Prostate gland (tissue), 2 donors: Measurements from ENCODE around the gene SAFB. TPM values are rescaled to one million over a fixed set of nuclear protein-coding genes. Genes with fewer than 3 reads are reported as not detected.
"Not testable (repeated sequence)": the region's sequence is repeated elsewhere in the genome, so short reads cannot be mapped to it uniquely, and the experiment has no call there.

Experiments
- DNase-seq: peaks from one replicate; pipeline ENCODE4 v3.0.0-alpha.2; 2019; ENCODE audit warnings: low spot score
- H3K27ac ChIP-seq, 2 donors: fragments of 200-600 bp; sonication (generic); 2 replicates each; pipeline ENCODE4 v1.5.1; 2017 to 2019
- H3K27me3 ChIP-seq: fragments of 200-600 bp; sonication (generic); replicated peaks from 2 replicates; pipeline ENCODE4 v1.5.1; 2019; ENCODE audit not compliant: insufficient read depth
- H3K36me3 ChIP-seq, 2 donors: fragments of 200-600 bp; sonication (generic); 1 replicate in 1 of 2; 2 replicates in 1 of 2; pipeline versions ENCODE4 v1.5.1 to v1.8.1; 2017 to 2019
- H3K4me1 ChIP-seq: fragments of 200-600 bp; sonication (generic); replicated peaks from 2 replicates; pipeline ENCODE4 v1.5.1; 2019
- H3K4me3 ChIP-seq, 2 donors: fragments of 200-600 bp; sonication (generic); 2 replicates each; pipeline ENCODE4 v1.5.1; 2017 to 2019
- H3K9me3 ChIP-seq: fragments of 200-600 bp; sonication (generic); 2 replicates; pipeline ENCODE4 v1.5.1; 2017
- POLR2A ChIP-seq: fragments of 450-650 bp; IDR thresholded peaks from one replicate; pipeline ENCODE4 v1.6.1; 2016; ENCODE audit warnings: antibody characterized with exemption, mild to moderate bottlenecking
- POLR2AphosphoS5 ChIP-seq: sonication (generic); formaldehyde crosslinking; IDR thresholded peaks from one replicate; pipeline ENCODE4 v1.6.1; 2017; ENCODE audit warnings: antibody characterized with exemption
- WGBS: methylation state at CpG from one replicate; pipeline ENCODE4 v1.1.5; 2018; 5-methylcytosine and 5-hydroxymethylcytosine counted together
- intact Hi-C: fragments of 100-400 bp; cut with DNase I; formaldehyde crosslinking; loops from one replicate; pipeline ENCODE4 v1.14.2; 2022
- total RNA-seq, 2 donors: library from RNA; depleted of rRNA; stranded (reverse); fragments of >200 nt; gene quantifications; one replicate each; pipeline ENCODE4 v1.1.0, GENCODE V29; 2016
- TF ChIP-seq, protein P1 (sequence below), 4 experiments: fragments of 200-600 bp in 2 of 4; fragments of 450-650 bp in 2 of 4; sonication (generic) in 2 of 4; IDR thresholded peaks; 1 replicate in 3 of 4; 2 replicates in 1 of 4; pipeline ENCODE4 v1.5.1; 2016 to 2019; ENCODE audit warnings: antibody characterized with exemption in 4 of 4, mild to moderate bottlenecking in 2 of 4, moderate library complexity in 2 of 4

Gene SAFB
- total RNA-seq, 2 donors from 2014 or later = 63.6 to 182 TPM

DNA sequence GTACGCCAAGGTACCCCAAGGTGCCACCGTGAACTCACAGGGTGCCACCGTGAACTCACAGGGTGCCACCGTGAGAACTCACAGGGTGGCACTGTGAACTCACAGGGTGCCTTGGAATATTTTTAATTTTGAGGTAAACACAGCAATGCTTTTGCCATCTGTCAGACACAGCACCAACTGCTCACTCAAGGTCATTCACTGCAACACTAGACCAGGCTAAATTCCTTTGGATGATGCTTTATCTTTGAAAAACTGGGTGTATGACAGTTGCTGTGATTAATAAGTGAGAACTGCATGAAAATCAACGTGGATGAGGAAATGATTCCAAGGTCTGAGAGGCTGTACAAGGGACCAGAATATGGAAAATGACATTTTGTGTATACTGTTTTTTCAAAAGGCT is 19.3 kb upstream of the SAFB start:
- Histone ChIP-seq H3K36me3 (peaks cover 9 to 12% of the 10 kb centered on the region in 2 donors), H3K4me3 (no peak overlapping the region), H3K4me1 (no peaks in the 10 kb centered on the region), H3K27me3 (no peaks in the 10 kb centered on the region), H3K9me3 (no peaks in the 10 kb centered on the region), H3K27ac (no peak overlapping the region)
- no peak for TF ChIP-seq POLR2AphosphoS5
- whole genome bisulfite sequencing = 89% methylated on average over 5 of the region's 5 CpGs
- intact Hi-C loops = no loop called here
- DNase-seq = no peak

DNA sequence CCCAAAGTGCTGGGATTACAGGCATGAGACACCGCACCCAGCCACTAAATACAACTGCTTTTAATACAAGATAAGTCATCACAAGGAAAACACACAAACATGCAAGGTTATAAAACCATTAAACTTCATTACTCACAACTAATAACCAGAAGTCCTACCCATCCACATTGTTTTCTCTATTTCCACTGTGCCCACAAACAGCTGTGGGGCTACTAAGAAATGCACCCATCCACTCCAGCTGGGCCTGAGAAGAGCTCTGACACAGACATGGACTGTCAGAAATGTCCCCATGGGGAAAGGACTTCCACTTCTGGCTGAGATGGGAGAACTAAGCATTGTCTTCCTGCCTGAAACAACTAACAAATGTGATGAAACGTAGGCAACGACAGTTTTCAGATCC is 17.5 kb upstream of the SAFB start:
- no peak for DNase-seq
- WGBS = 92% methylated on average over 3 of the region's 3 CpGs
- no peaks in the 10 kb centered on the region for H3K4me1 ChIP-seq
- TF ChIP-seq, protein P1, sequence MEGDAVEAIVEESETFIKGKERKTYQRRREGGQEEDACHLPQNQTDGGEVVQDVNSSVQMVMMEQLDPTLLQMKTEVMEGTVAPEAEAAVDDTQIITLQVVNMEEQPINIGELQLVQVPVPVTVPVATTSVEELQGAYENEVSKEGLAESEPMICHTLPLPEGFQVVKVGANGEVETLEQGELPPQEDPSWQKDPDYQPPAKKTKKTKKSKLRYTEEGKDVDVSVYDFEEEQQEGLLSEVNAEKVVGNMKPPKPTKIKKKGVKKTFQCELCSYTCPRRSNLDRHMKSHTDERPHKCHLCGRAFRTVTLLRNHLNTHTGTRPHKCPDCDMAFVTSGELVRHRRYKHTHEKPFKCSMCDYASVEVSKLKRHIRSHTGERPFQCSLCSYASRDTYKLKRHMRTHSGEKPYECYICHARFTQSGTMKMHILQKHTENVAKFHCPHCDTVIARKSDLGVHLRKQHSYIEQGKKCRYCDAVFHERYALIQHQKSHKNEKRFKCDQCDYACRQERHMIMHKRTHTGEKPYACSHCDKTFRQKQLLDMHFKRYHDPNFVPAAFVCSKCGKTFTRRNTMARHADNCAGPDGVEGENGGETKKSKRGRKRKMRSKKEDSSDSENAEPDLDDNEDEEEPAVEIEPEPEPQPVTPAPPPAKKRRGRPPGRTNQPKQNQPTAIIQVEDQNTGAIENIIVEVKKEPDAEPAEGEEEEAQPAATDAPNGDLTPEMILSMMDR (IDR thresholded peaks at IDR 0.05) = no peak
- TF ChIP-seq POLR2A = no peak
- no peak for TF ChIP-seq POLR2AphosphoS5
- no peaks in the 10 kb centered on the region for H3K9me3 ChIP-seq
- peaks cover 10 to 17% of the 10 kb centered on the region in 2 donors for H3K36me3 ChIP-seq
- no peak overlapping the region for H3K4me3 ChIP-seq
- intact Hi-C loops = no loop called here
- H3K27ac ChIP-seq = no peak overlapping the region
- no peaks in the 10 kb centered on the region for H3K27me3 ChIP-seq

DNA sequence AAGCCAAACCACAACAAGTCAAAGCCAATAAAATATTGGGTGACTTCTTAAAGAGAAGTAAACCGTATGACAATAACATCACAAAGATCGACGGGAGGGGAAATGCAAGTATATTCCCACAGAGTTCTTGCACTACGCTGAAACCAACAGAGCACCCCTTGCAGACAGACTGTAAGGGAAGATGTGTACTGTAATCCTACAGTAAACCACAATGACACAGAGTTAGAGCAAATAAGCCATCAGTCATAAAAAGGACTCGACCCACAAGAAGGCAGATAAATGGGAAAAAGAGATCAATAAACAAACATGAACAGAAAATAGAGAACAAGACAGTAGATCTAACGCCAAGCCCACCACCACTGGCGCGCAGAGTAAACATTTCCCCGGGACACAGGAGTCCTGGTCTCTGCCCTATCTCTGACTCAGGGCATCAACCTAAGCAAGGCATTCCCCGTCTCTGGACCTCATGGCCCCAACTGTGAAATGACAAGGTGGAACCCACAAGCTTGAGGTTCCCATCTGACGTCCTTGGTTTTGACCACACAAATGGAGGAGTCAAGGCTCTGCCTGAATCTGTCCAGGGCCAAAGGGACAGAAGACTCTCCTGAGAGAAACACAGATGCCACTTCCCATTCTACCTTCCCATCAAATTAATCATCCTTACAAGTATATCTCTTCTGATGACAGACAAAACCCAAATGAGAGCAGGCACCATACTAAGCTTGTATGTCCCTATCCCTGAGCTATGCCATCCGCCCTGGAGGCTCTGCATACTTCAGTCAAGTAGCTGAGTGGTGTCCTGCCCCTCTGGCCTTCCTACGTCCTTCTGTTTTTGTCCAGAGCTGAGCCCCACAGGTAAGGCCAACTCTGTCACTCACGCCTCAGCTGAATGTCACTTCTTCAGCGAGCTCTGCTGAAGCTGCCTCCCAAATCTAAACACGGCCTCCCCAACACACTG is 15.3 kb upstream of the SAFB start:
- H3K4me1 ChIP-seq = no peaks in the 10 kb centered on the region
- no peak for TF ChIP-seq POLR2A
- TF ChIP-seq POLR2AphosphoS5 = no peak
- TF ChIP-seq, protein P1 (IDR thresholded peaks at IDR 0.05) = no peak
- H3K27me3 ChIP-seq = no peaks in the 10 kb centered on the region
- no peak overlapping the region for H3K4me3 ChIP-seq
- WGBS = 89% methylated on average over 16 of the region's 16 CpGs
- DNase-seq = no peak
- H3K27ac ChIP-seq = peak overlapping the region; percentile 14 to 61
- peaks cover 15 to 16% of the 10 kb centered on the region in 2 donors for H3K36me3 ChIP-seq
- H3K9me3 ChIP-seq = no peaks in the 10 kb centered on the region
- intact Hi-C loops = no loop called here

- 71% methylated on average over 10 of the region's 10 CpGs for WGBS
- DNase-seq = no peak
- intact Hi-C loops = no loop called here
- Histone ChIP-seq H3K4me1 (no peaks in the 10 kb centered on the region), H3K36me3 (peaks cover 16 to 22% of the 10 kb centered on the region in 2 donors), H3K27ac (peak overlapping the region; percentile 33 to 61), H3K9me3 (no peaks in the 10 kb centered on the region), H3K4me3 (no peak overlapping the region), H3K27me3 (no peaks in the 10 kb centered on the region)
- TF ChIP-seq, protein P1 (IDR thresholded peaks at IDR 0.05) = no peak
- peak; percentile 43 for TF ChIP-seq POLR2AphosphoS5
- TF ChIP-seq POLR2A = no peak
These were observed 14.6 kb upstream of the SAFB start for GRCh38 chr19:5608291-5608690.

DNA sequence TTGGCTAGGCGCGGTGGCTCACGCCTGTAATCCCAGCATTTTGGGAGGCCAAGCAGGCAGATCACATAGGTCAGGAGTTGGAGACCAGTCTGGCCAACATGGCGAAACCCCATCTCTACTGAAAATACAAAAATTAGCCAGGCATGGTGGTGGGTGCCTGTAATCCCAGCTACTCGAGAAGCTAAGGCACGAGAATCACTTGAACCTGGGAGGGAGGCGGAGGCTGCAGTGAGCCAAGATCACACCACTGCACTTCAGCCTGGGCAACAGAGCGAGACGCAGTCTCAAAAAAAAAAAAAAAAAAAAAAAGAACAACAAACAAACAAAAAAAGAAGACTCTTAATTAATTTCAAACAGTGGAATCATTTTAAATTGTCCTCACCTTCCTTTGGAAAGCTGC is 14.1 kb upstream of the SAFB start:
- Histone ChIP-seq H3K36me3 (peaks cover 16 to 27% of the 10 kb centered on the region in 2 donors), H3K27ac (peak overlapping the region; percentile 33 to 61)
- DNase-seq, H3K4me1 ChIP-seq, intact Hi-C loops, H3K9me3 ChIP-seq, H3K27me3 ChIP-seq, H3K4me3 ChIP-seq: not testable (repeated sequence)
- WGBS = 82% methylated on average over 9 of the region's 9 CpGs
